Keratinocyte (primary cell): ENCODE data around the gene SORBS1.

ENCODE experiments used
- EZH2 ChIP-seq: IDR thresholded peaks from one replicate; pipeline ENCODE4 v1.6.1; 2012; ENCODE audit warnings: inconsistent platforms, mild to moderate bottlenecking, low read length, moderate library complexity
- TF ChIP-seq, protein P1 (sequence below), 3 experiments: IDR thresholded peaks in 1 of 3; conservative IDR thresholded peaks in 1 of 3; optimal IDR thresholded peaks in 1 of 3; 2 replicates in 2 of 3; 3 replicates in 1 of 3; pipeline versions ENCODE3 to v1.5.1; 2011; ENCODE audit warnings: low read length in 3 of 3, mild to moderate bottlenecking in 3 of 3, moderate library complexity in 2 of 3, control low read depth in 1 of 3, inconsistent platforms in 1 of 3; ENCODE audit not compliant: insufficient read depth in 2 of 3; ENCODE audit errors: extremely low read depth in 1 of 3

DNA sequence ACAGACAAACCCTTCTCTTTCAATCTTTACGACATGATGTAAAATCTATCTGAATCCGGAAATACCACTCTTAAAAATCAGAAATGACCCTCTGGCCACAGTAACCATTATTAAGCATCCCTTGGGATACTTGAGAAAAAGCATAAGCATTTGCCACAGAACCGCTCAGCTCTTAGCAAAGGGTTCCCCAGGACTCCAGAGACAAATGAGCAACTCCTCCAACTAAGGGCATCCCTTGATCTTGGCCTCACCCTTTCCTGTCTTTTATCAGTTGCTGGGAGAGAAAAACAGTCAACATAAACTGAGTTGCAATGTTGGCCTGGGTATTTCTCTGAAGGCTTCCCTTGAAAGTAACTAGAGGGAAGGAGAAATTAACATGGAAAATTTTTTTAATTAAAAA lies 273.9 kb downstream of the SORBS1 start:
- TF ChIP-seq, protein P1, sequence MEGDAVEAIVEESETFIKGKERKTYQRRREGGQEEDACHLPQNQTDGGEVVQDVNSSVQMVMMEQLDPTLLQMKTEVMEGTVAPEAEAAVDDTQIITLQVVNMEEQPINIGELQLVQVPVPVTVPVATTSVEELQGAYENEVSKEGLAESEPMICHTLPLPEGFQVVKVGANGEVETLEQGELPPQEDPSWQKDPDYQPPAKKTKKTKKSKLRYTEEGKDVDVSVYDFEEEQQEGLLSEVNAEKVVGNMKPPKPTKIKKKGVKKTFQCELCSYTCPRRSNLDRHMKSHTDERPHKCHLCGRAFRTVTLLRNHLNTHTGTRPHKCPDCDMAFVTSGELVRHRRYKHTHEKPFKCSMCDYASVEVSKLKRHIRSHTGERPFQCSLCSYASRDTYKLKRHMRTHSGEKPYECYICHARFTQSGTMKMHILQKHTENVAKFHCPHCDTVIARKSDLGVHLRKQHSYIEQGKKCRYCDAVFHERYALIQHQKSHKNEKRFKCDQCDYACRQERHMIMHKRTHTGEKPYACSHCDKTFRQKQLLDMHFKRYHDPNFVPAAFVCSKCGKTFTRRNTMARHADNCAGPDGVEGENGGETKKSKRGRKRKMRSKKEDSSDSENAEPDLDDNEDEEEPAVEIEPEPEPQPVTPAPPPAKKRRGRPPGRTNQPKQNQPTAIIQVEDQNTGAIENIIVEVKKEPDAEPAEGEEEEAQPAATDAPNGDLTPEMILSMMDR (optimal IDR thresholded peaks at IDR 0.05 in 1 of 3, IDR thresholded peaks at IDR 0.05 in 1 of 3, conservative IDR thresholded peaks at IDR 0.05 in 1 of 3; ENCODE audit: extremely low read depth in 1 of 3, insufficient read depth in 2 of 3, low read length in 3 of 3) = no peak
- no peak for TF ChIP-seq EZH2
